GM23338 (cell line): ENCODE data around the gene MYO18B. TPM values are rescaled to one million over a fixed set of nuclear protein-coding genes. Genes with fewer than 3 reads are reported as not detected.

ENCODE experiments used
- ATAC-seq: fragments of 200-7000 bp; cut with Tn5 transposase; 3 replicates; pipeline ENCODE4 v1.9.1; 2020
- DNase-seq: peaks from one replicate; pipeline ENCODE4 v3.0.0-alpha.2; 2015; ENCODE audit warnings: low spot score
- H2AFZ ChIP-seq: fragments of 200-600 bp; sonication (generic); 2 replicates; pipeline ENCODE4 v1.8.0; 2016; ENCODE audit warnings: antibody characterized with exemption, mild to moderate bottlenecking, moderate library complexity
- H3F3A ChIP-seq: fragments of 200-600 bp; sonication (generic); replicated peaks from 2 replicates; pipeline ENCODE4 v1.8.0; 2017; ENCODE audit warnings: antibody characterized with exemption, mixed run types, low read depth
- H3K27ac ChIP-seq: fragments of 200-600 bp; sonication (generic); 2 replicates; pipeline ENCODE4 v1.6.1; 2016; ENCODE audit warnings: low read depth
- H3K27me3 ChIP-seq: fragments of 200-600 bp; sonication (generic); 2 replicates; pipeline ENCODE4 v1.8.0; 2016; ENCODE audit warnings: mild to moderate bottlenecking, mixed run types, moderate library complexity; ENCODE audit not compliant: insufficient read depth
- H3K36me3 ChIP-seq: fragments of 200-600 bp; sonication (generic); 2 replicates; pipeline ENCODE4 v1.8.0; 2016; ENCODE audit warnings: mild to moderate bottlenecking; ENCODE audit not compliant: insufficient read depth
- H3K4me1 ChIP-seq: fragments of 200-600 bp; sonication (generic); 2 replicates; pipeline ENCODE4 v1.8.0; 2016; ENCODE audit warnings: mild to moderate bottlenecking, moderate library complexity; ENCODE audit not compliant: insufficient read depth
- H3K4me2 ChIP-seq: fragments of 200-600 bp; sonication (generic); 2 replicates; pipeline ENCODE4 v1.7.1; 2017; ENCODE audit warnings: mixed run types
- H3K4me3 ChIP-seq: fragments of 200-600 bp; sonication (generic); 2 replicates; pipeline ENCODE4 v1.6.1; 2016; ENCODE audit warnings: mixed run types
- H3K79me2 ChIP-seq: fragments of 200-600 bp; sonication (generic); replicated peaks from 2 replicates; pipeline ENCODE4 v1.8.0; 2017; ENCODE audit warnings: mild to moderate bottlenecking; ENCODE audit not compliant: insufficient read depth
- H3K9me2 ChIP-seq: fragments of 200-600 bp; sonication (generic); 2 replicates; pipeline ENCODE4 v1.8.0; 2017; ENCODE audit not compliant: insufficient read depth
- H4K20me1 ChIP-seq: fragments of 200-600 bp; sonication (generic); replicated peaks from 2 replicates; pipeline ENCODE4 v1.8.0; 2017; ENCODE audit warnings: mild to moderate bottlenecking; ENCODE audit not compliant: insufficient read depth
- H3K27ac Mint-ChIP-seq: 2 replicates; pipeline ENCODE4 v1.8.0; 2020; ENCODE audit warnings: inconsistent platforms, mild to moderate bottlenecking, moderate library complexity, mixed read lengths
- H3K27me3 Mint-ChIP-seq: 3 replicates; pipeline ENCODE4 v1.8.0; 2022; ENCODE audit warnings: low read depth, mild to moderate bottlenecking, moderate library complexity, mixed read lengths, inconsistent platforms; ENCODE audit not compliant: insufficient read depth, poor library complexity
- H3K36me3 Mint-ChIP-seq: 3 replicates; pipeline ENCODE4 v1.8.0; 2021; ENCODE audit warnings: low read depth, mild to moderate bottlenecking, inconsistent platforms, moderate library complexity, mixed read lengths
- H3K4me1 Mint-ChIP-seq: 3 replicates; pipeline ENCODE4 v1.8.0; 2020; ENCODE audit warnings: mild to moderate bottlenecking, inconsistent platforms, mixed read lengths
- H3K4me3 Mint-ChIP-seq: 3 replicates; pipeline ENCODE4 v1.8.0; 2021; ENCODE audit warnings: moderate library complexity, mild to moderate bottlenecking, inconsistent platforms, mixed read lengths
- H3K9me3 Mint-ChIP-seq: 3 replicates; pipeline ENCODE4 v1.8.0; 2020; ENCODE audit warnings: moderate library complexity, mild to moderate bottlenecking, inconsistent platforms, mixed read lengths
- CREB1 ChIP-seq: fragments of 250-450 bp; sonication (Bioruptor Pico); IDR thresholded peaks from 2 replicates; pipeline ENCODE4 v1.5.0; 2020; ENCODE audit warnings: low read depth, mild to moderate bottlenecking, moderate library complexity
- CTCF ChIP-seq, 2 experiments: fragments of 200-600 bp in 1 of 2; sonication (generic) in 1 of 2; conservative IDR thresholded peaks; 2 replicates each; pipeline versions ENCODE4 v1.5.1 to v1.6.1; 2016 to 2017; ENCODE audit warnings: antibody characterized with exemption in 2 of 2, low read depth in 2 of 2, mild to moderate bottlenecking in 2 of 2, moderate library complexity in 1 of 2
- ETS1 ChIP-seq: IDR thresholded peaks from 2 replicates; pipeline ENCODE4 v1.6.1; 2016; ENCODE audit warnings: antibody characterized with exemption
- EZH2 ChIP-seq: fragments of 200-600 bp; sonication (generic); IDR thresholded peaks from one replicate; pipeline ENCODE4 v1.8.0; 2017; ENCODE audit warnings: antibody characterized with exemption, mild to moderate bottlenecking, low read depth; ENCODE audit not compliant: unreplicated experiment
- EZH2phosphoT487 ChIP-seq: fragments of 200-600 bp; sonication (generic); IDR thresholded peaks from one replicate; pipeline ENCODE4 v1.8.1; 2018; ENCODE audit warnings: antibody characterized with exemption; ENCODE audit not compliant: unreplicated experiment
- JUNB ChIP-seq: IDR thresholded peaks from one replicate; pipeline ENCODE4 v1.6.1; 2016; ENCODE audit warnings: antibody characterized with exemption; ENCODE audit not compliant: unreplicated experiment
- NANOG ChIP-seq: IDR thresholded peaks from 2 replicates; pipeline ENCODE4 v1.6.1; 2016; ENCODE audit warnings: antibody characterized with exemption, borderline replicate concordance
- POLR2AphosphoS5 ChIP-seq: IDR thresholded peaks from 2 replicates; pipeline ENCODE4 v1.6.1; 2016; ENCODE audit warnings: antibody characterized with exemption, low read depth
- REST ChIP-seq: IDR thresholded peaks from one replicate; pipeline ENCODE4 v1.6.1; 2018; ENCODE audit warnings: antibody characterized with exemption; ENCODE audit not compliant: unreplicated experiment
- STAT1 ChIP-seq: IDR thresholded peaks from one replicate; pipeline ENCODE4 v1.6.1; 2016; ENCODE audit warnings: antibody characterized with exemption; ENCODE audit not compliant: unreplicated experiment
- ZNF114 ChIP-seq: fragments of 250-450 bp; sonication (Bioruptor Pico); IDR thresholded peaks from 2 replicates; pipeline ENCODE4 v1.5.0; 2020; ENCODE audit warnings: mild to moderate bottlenecking, moderate library complexity
- ZNF331 ChIP-seq: fragments of 250-450 bp; sonication (Bioruptor Pico); IDR thresholded peaks from 2 replicates; pipeline ENCODE4 v1.5.0; 2020; ENCODE audit warnings: low read depth, mild to moderate bottlenecking, moderate library complexity
- ZNF462 ChIP-seq: fragments of 250-450 bp; sonication (Bioruptor Pico); IDR thresholded peaks from 2 replicates; pipeline ENCODE4 v1.5.0; 2020; ENCODE audit warnings: mild to moderate bottlenecking, moderate library complexity
- polyA plus RNA-seq: library from polyadenylated mRNA; unstranded; fragments of >200 nt; fragmentation: Nextera tagmentation; extraction: Ambion mirVana; gene quantifications from 2 replicates; pipeline ENCODE4 v1.2.1, GENCODE V29; 2016
- total RNA-seq: library from RNA; depleted of rRNA; stranded (reverse); fragments of >200 nt; shearing (Covaris generic); gene quantifications from 2 replicates; pipeline ENCODE4 v1.2.3, GENCODE V29; 2014

The MYO18B gene
- total and polyA plus RNA-seq, 2 experiments from 2014 or later = 0.36 to 0.45 TPM

- H3K36me3 ChIP-seq = no peaks in the 10 kb centered on the region
Observed at GRCh38 chr22:26016916-26017315, 274.9 kb downstream of the MYO18B start.

More at GRCh38 chr22:26016916-26017315, 274.9 kb downstream of the MYO18B start:
- Histone ChIP-seq H3K27me3 (no peaks in the 10 kb centered on the region), H2AFZ (no peak overlapping the region), H3K4me3 (no peak overlapping the region), H3F3A (no peaks in the 10 kb centered on the region), H4K20me1 (no peaks in the 10 kb centered on the region), H3K79me2 (no peaks in the 10 kb centered on the region), H3K4me1 (peaks cover 13% of the 10 kb centered on the region; the same call in 1 of the 2 replicates), H3K9me2 (no peaks in the 10 kb centered on the region), H3K4me2 (no peak overlapping the region), H3K27ac (no peak overlapping the region)
- H3K36me3 Mint-ChIP-seq = no peaks in the 10 kb centered on the region; the same call in 2 of the 3 replicates
- H3K27me3 Mint-ChIP-seq = peaks cover 2% of the 10 kb centered on the region
- H3K4me1 Mint-ChIP-seq = peaks cover 20% of the 10 kb centered on the region
- no peak for DNase-seq
- no peak overlapping the region for H3K27ac Mint-ChIP-seq
- no peaks in the 10 kb centered on the region; the same call in 2 of the 3 replicates for H3K9me3 Mint-ChIP-seq
- no peak for TF ChIP-seq EZH2phosphoT487
- no peak for TF ChIP-seq ETS1
- TF ChIP-seq ZNF462 = no peak
- no peak for TF ChIP-seq EZH2
- TF ChIP-seq ZNF114 = no peak
- no peak for TF ChIP-seq CTCF (conservative IDR thresholded peaks at IDR 0.05; ENCODE audit: low read depth in 2 of 2)
- no peak for TF ChIP-seq JUNB
- TF ChIP-seq ZNF331 = no peak
- TF ChIP-seq POLR2AphosphoS5 = no peak
- TF ChIP-seq NANOG = no peak
- no peak for TF ChIP-seq REST
- no peak for TF ChIP-seq CREB1 (CRISPR knock-in tag)
- no peak for TF ChIP-seq STAT1
- H3K4me3 Mint-ChIP-seq = no peak overlapping the region
- ATAC-seq = no peak
